Sigmoid colon (tissue), 7 donors: Measurements from ENCODE around the gene TAS1R1. TPM values are rescaled to one million over a fixed set of nuclear protein-coding genes. Genes with fewer than 3 reads are reported as not detected.

Source experiments
- DNase-seq: peaks from one replicate; pipeline ENCODE4 v3.0.0-alpha.2; 2019
- H3K27ac ChIP-seq, 4 donors: fragments of 200-600 bp; sonication (generic); one replicate each; pipeline ENCODE4 v1.5.1; 2016 to 2019; ENCODE audit warnings: mild to moderate bottlenecking in 1 of 4
- H3K27me3 ChIP-seq, 3 donors: fragments of 200-600 bp; sonication (generic); one replicate each; pipeline ENCODE4 v1.5.1; 2019; ENCODE audit warnings: mild to moderate bottlenecking in 1 of 3
- H3K36me3 ChIP-seq, 4 donors: fragments of 200-600 bp; sonication (generic); one replicate each; pipeline ENCODE4 v1.5.1; 2016 to 2019
- H3K4me1 ChIP-seq, 4 donors: fragments of 200-600 bp; sonication (generic); one replicate each; pipeline ENCODE4 v1.5.1; 2017 to 2019
- H3K4me3 ChIP-seq, 4 donors: fragments of 200-600 bp; sonication (generic); one replicate each; pipeline ENCODE4 v1.5.1; 2017 to 2019; ENCODE audit warnings: mild to moderate bottlenecking in 2 of 4, moderate library complexity in 1 of 4
- H3K9me3 ChIP-seq, 4 donors: fragments of 200-600 bp in 3 of 4; sonication (generic) in 3 of 4; one replicate each; pipeline versions ENCODE4 v1.5.1 to v1.6.1; 2013 to 2019
- CTCF ChIP-seq, 4 experiments: fragments of 450-650 bp in 3 of 4; fragments of 200-600 bp in 1 of 4; IDR thresholded peaks; one replicate each; pipeline ENCODE4 v1.5.1; 2016 to 2019; ENCODE audit warnings: antibody characterized with exemption in 4 of 4, mild to moderate bottlenecking in 3 of 4, moderate library complexity in 2 of 4
- EP300 ChIP-seq, 4 donors: sonication (generic); formaldehyde crosslinking; IDR thresholded peaks; one replicate each; pipeline ENCODE4 v1.6.1; 2017; ENCODE audit warnings: antibody characterized with exemption in 4 of 4
- POLR2A ChIP-seq, 2 donors: fragments of 450-650 bp; IDR thresholded peaks; one replicate each; pipeline ENCODE4 v1.6.1; 2016; ENCODE audit warnings: antibody characterized with exemption in 2 of 2, mild to moderate bottlenecking in 2 of 2, moderate library complexity in 2 of 2
- POLR2AphosphoS5 ChIP-seq, 4 donors: sonication (generic); formaldehyde crosslinking; IDR thresholded peaks; one replicate each; pipeline ENCODE4 v1.6.1; 2017; ENCODE audit warnings: antibody characterized with exemption in 4 of 4
- WGBS, 2 donors: extraction: QIAGEN DNeasy Blood & Tissue Kit; methylation state at CpG; one replicate each; pipeline ENCODE4 v1.1.7; 2013; 5-methylcytosine and 5-hydroxymethylcytosine counted together
- intact Hi-C: fragments of 100-400 bp; cut with DNase I; formaldehyde crosslinking; loops from one replicate; pipeline ENCODE4 v1.15.1; 2023
- polyA plus RNA-seq, 3 donors: library from polyadenylated mRNA; stranded (reverse); fragments of 200-250 nt; gene quantifications; one replicate each; pipeline ENCODE4 v1.2.3, GENCODE V29; 2013
- total RNA-seq, 4 donors: library from RNA; depleted of rRNA; stranded (reverse); fragments of >200 nt; gene quantifications; one replicate each; pipeline ENCODE4 v1.1.0, GENCODE V29; 2016
- donor health status: healthy with polysubstance abuse.
- donor health status: Bipolar disorder and iron deficiency.
- donor health status: healthy.

Gene TAS1R1
- total and polyA plus RNA-seq, 7 donors = 0.10 to 0.36 TPM; not detected in 5

GRCh38 chr1:6519935-6520671 is 35.0 kb upstream of the TAS1R1 start:
- intact Hi-C loops = no loop called here
- Histone ChIP-seq H3K27ac (no peak overlapping the region), H3K27me3 (no peaks in the 10 kb centered on the region), H3K9me3 (no peaks in the 10 kb centered on the region), H3K4me1 (peaks cover 0 to 7% (median 0%) of the 10 kb centered on the region in 4 donors), H3K36me3 (peaks cover 0 to 13% (median 2%) of the 10 kb centered on the region in 4 donors), H3K4me3 (no peak overlapping the region)
- no peak for TF ChIP-seq EP300 (IDR thresholded peaks at IDR 0.05)
- no peak for TF ChIP-seq POLR2AphosphoS5 (IDR thresholded peaks at IDR 0.05)
- TF ChIP-seq CTCF (IDR thresholded peaks at IDR 0.05) = no peak
- no peak for TF ChIP-seq POLR2A (IDR thresholded peaks at IDR 0.05)
- DNase-seq = no peak
- WGBS, 2 donors = 59 to 67% methylated on average over 13 of the region's 13 CpGs

GRCh38 chr1:6521536-6521935 is 33.6 kb upstream of the TAS1R1 start:
- Histone ChIP-seq H3K27me3 (no peaks in the 10 kb centered on the region), H3K27ac (no peak overlapping the region), H3K4me1 (peaks cover 0 to 7% (median 0%) of the 10 kb centered on the region in 4 donors), H3K9me3 (no peaks in the 10 kb centered on the region), H3K4me3 (no peak overlapping the region), H3K36me3 (peaks cover 3 to 27% (median 14%) of the 10 kb centered on the region in 4 donors)
- intact Hi-C loops = no loop called here
- DNase-seq = no peak
- 76% methylated on average over 5 of the region's 5 CpGs for WGBS, 2 donors
- TF ChIP-seq CTCF (IDR thresholded peaks at IDR 0.05) (no peak), POLR2AphosphoS5 (IDR thresholded peaks at IDR 0.05) (no peak), POLR2A (IDR thresholded peaks at IDR 0.05) (no peak), EP300 (IDR thresholded peaks at IDR 0.05) (no peak)

- WGBS, 2 donors = 49 to 63% methylated on average over 6 of the region's 6 CpGs
- H3K36me3 ChIP-seq = peaks cover 3 to 48% (median 25%) of the 10 kb centered on the region in 4 donors
- TF ChIP-seq EP300 (IDR thresholded peaks at IDR 0.05) (no peak), POLR2A (IDR thresholded peaks at IDR 0.05) (no peak)
- DNase-seq = no peak
- intact Hi-C loops = no loop called here
- no peak overlapping the region for H3K27ac ChIP-seq
- H3K27me3 ChIP-seq = no peaks in the 10 kb centered on the region
- no peaks in the 10 kb centered on the region for H3K9me3 ChIP-seq
- no peak overlapping the region for H3K4me3 ChIP-seq
- peaks cover 0 to 7% (median 0%) of the 10 kb centered on the region in 4 donors for H3K4me1 ChIP-seq
Measured at GRCh38 chr1:6523566-6523965, 31.5 kb upstream of the TAS1R1 start.

- H3K27ac ChIP-seq = no peak overlapping the region
- no peaks in the 10 kb centered on the region for H3K9me3 ChIP-seq
- H3K36me3 ChIP-seq = peaks cover 3 to 75% (median 39%) of the 10 kb centered on the region in 4 donors
- H3K4me3 ChIP-seq = no peak overlapping the region
- no peak for DNase-seq
- no peaks in the 10 kb centered on the region for H3K4me1 ChIP-seq
- H3K27me3 ChIP-seq = no peaks in the 10 kb centered on the region
- WGBS, 2 donors = 88 to 92% methylated on average over 11 of the region's 11 CpGs
- intact Hi-C loops = no loop called here
- TF ChIP-seq EP300 (IDR thresholded peaks at IDR 0.05) (no peak), POLR2AphosphoS5 (IDR thresholded peaks at IDR 0.05) (no peak), CTCF (IDR thresholded peaks at IDR 0.05) (no peak), POLR2A (IDR thresholded peaks at IDR 0.05) (no peak)
Measured at GRCh38 chr1:6526316-6526715, 28.8 kb upstream of the TAS1R1 start.

- 88 to 91% methylated on average over 7 of the region's 7 CpGs for WGBS, 2 donors
- DNase-seq = no peak
- H3K36me3 ChIP-seq = peaks cover 16 to 97% (median 57%) of the 10 kb centered on the region in 4 donors
- no peak for TF ChIP-seq CTCF (IDR thresholded peaks at IDR 0.05)
- no peak for TF ChIP-seq POLR2A (IDR thresholded peaks at IDR 0.05)
- TF ChIP-seq EP300 (IDR thresholded peaks at IDR 0.05) = no peak
- TF ChIP-seq POLR2AphosphoS5 (IDR thresholded peaks at IDR 0.05) = no peak
- no peak overlapping the region for H3K27ac ChIP-seq
- no peak overlapping the region for H3K4me3 ChIP-seq
- intact Hi-C loops = no loop called here
- no peaks in the 10 kb centered on the region for H3K27me3 ChIP-seq
- H3K4me1 ChIP-seq = no peaks in the 10 kb centered on the region
- H3K9me3 ChIP-seq = no peaks in the 10 kb centered on the region
Measured at GRCh38 chr1:6528492-6528891, 26.6 kb upstream of the TAS1R1 start.
